Bronchial epithelial cell (primary cell): ENCODE results near the gene UFM1. TPM values are rescaled to one million over a fixed set of nuclear protein-coding genes. Genes with fewer than 3 reads are reported as not detected.
A peak's percentile ranks its signal among the peaks of the same experiment; 100 is the strongest.

ENCODE experiments used
- DNase-seq: peaks from one replicate; pipeline ENCODE4 v3.0.0-alpha.2; 2010; ENCODE audit warnings: low read depth
- FAIRE-seq: peaks from 2 replicates; lab custom pipeline; 2011; peaks lifted over from hg19 to GRCh38; lab: Jason Lieb, UNC
- H3K27me3 ChIP-seq: 2 replicates; pipeline ENCODE4 v1.5.1; 2011; ENCODE audit warnings: low read length; ENCODE audit not compliant: control insufficient read depth, insufficient read depth
- H3K36me3 ChIP-seq: 2 replicates; pipeline ENCODE4 v1.5.1; 2011; ENCODE audit warnings: low read length; ENCODE audit not compliant: control insufficient read depth, insufficient read depth
- H3K4me3 ChIP-seq: 2 replicates; pipeline ENCODE4 v1.5.1; 2011; ENCODE audit warnings: mild to moderate bottlenecking, low read depth, low read length, control low read depth
- total RNA-seq: library from RNA; depleted of rRNA; stranded (reverse); fragments of >200 nt; gene quantifications from 2 replicates; pipeline ENCODE4 v1.2.1, GENCODE V29; 2014
- TF ChIP-seq, protein P1 (sequence below): IDR thresholded peaks from 2 replicates; pipeline ENCODE4 v1.5.1; 2011; ENCODE audit warnings: mild to moderate bottlenecking, moderate library complexity, low read length, control low read depth, inconsistent platforms; ENCODE audit not compliant: insufficient read depth, severe bottlenecking

Gene UFM1
- total RNA-seq, 1 donor from 2014 or later, result 130 TPM

DNA sequence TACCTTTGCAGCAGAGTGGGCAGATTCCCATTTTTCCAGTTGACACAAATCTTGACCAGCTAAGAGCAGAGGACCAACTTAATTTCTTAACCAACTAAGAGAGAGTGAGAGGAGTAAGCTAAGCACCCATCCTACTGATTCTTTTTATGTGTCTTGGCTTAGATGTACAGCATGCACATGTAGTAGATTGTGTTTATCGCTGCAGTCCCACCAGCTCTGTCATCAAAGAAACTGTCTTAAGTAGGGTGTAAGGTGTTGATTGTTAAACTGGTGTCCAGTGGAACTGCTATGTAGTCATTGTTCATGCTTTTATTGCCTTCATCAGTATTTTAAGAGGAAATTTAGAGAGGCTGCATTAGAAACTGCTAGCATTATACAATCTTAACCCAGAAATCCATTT lies 9.0 kb upstream of the UFM1 start:
- FAIRE-seq (no peak), DNase-seq (no peak)
- no peak overlapping the region for H3K4me3 ChIP-seq
- H3K27me3 ChIP-seq, result no peaks in the 10 kb centered on the region
- no peaks in the 10 kb centered on the region for H3K36me3 ChIP-seq
- TF ChIP-seq, protein P1, sequence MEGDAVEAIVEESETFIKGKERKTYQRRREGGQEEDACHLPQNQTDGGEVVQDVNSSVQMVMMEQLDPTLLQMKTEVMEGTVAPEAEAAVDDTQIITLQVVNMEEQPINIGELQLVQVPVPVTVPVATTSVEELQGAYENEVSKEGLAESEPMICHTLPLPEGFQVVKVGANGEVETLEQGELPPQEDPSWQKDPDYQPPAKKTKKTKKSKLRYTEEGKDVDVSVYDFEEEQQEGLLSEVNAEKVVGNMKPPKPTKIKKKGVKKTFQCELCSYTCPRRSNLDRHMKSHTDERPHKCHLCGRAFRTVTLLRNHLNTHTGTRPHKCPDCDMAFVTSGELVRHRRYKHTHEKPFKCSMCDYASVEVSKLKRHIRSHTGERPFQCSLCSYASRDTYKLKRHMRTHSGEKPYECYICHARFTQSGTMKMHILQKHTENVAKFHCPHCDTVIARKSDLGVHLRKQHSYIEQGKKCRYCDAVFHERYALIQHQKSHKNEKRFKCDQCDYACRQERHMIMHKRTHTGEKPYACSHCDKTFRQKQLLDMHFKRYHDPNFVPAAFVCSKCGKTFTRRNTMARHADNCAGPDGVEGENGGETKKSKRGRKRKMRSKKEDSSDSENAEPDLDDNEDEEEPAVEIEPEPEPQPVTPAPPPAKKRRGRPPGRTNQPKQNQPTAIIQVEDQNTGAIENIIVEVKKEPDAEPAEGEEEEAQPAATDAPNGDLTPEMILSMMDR, result no peak

GRCh38 chr13:38341149-38341692 lies 8.4 kb upstream of the UFM1 start:
- H3K4me3 ChIP-seq, result no peak overlapping the region
- H3K36me3 ChIP-seq, result no peaks in the 10 kb centered on the region
- FAIRE-seq (no peak), DNase-seq (no peak)
- TF ChIP-seq, protein P1, result no peak
- H3K27me3 ChIP-seq, result no peaks in the 10 kb centered on the region

- TF ChIP-seq, protein P1, result no peak
- no peak for FAIRE-seq
- Histone ChIP-seq H3K36me3 (no peaks in the 10 kb centered on the region), H3K27me3 (no peaks in the 10 kb centered on the region), H3K4me3 (no peak overlapping the region)
- DNase-seq, result peak; percentile 82
These were observed 2.9 kb upstream of the UFM1 start for GRCh38 chr13:38346764-38347163.

GRCh38 chr13:38348861-38349389 lies 726 bp upstream of the UFM1 start:
- peak; percentile 78 for DNase-seq
- Histone ChIP-seq H3K36me3 (no peaks in the 10 kb centered on the region), H3K4me3 (peak overlapping the region; percentile 63), H3K27me3 (no peaks in the 10 kb centered on the region)
- TF ChIP-seq, protein P1, result no peak
- no peak for FAIRE-seq

- peak; percentile 56 for DNase-seq
- TF ChIP-seq, protein P1, result no peak
- no peaks in the 10 kb centered on the region for H3K36me3 ChIP-seq
- peak overlapping the region; percentile 63 for H3K4me3 ChIP-seq
- no peaks in the 10 kb centered on the region for H3K27me3 ChIP-seq
- FAIRE-seq, result no peak
These were observed 515 bp downstream of the UFM1 start for GRCh38 chr13:38350114-38350617.

DNA sequence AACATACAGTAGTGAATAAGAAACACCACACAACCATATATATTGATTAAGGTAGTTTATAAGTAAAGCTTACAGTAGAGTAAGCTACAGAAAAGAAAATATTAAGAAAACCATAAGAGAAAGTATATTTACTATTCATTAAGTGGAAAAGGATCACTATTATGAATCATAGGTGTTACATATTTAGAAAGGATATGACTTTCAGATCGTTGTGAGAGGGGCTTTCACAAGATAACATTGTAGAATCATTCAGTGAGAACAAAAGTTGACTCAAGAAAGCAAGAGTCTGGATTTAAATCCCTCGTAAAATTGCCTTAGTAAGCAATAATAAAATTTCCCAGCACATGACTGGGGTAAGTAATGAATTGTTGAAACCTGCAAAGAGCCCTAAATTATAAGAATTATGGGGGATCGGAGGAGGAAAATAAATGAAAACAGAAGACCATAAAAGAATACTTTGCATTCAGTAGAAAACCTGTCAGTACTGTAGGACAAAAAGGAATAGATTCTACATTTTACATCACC lies 6.0 kb downstream of the UFM1 start:
- TF ChIP-seq, protein P1, result no peak
- no peak overlapping the region for H3K4me3 ChIP-seq
- H3K36me3 ChIP-seq, result peaks cover 1% of the 10 kb centered on the region
- DNase-seq, result no peak
- H3K27me3 ChIP-seq, result no peaks in the 10 kb centered on the region
- no peak for FAIRE-seq
